ENCODE measurements around the gene SMAD6. TPM values are rescaled to one million over a fixed set of nuclear protein-coding genes. Genes with fewer than 3 reads are reported as not detected.

Gene SMAD6
- total and polyA plus RNA-seq, 9 of the 15 experiments (the other 6 are each of a cell fraction or from before 2014, with no cell fraction given): 0.10 to 15.5 (median 3.7) TPM

- TF ChIP-seq ZBTB26 (CRISPR knock-in tag; IDR thresholded peaks at IDR 0.05) (no peak), UBTF (IDR thresholded peaks at IDR 0.05; ENCODE audit: borderline replicate concordance in 1 of 2, low read depth in 2 of 2, low read length in 2 of 2) (no peak), ZNF584 (CRISPR knock-in tag; IDR thresholded peaks at IDR 0.05; ENCODE audit: low read depth) (no peak), SMARCA4 (IDR thresholded peaks at IDR 0.05) (no peak), TEAD1 (CRISPR knock-in tag; IDR thresholded peaks at IDR 0.05) (no peak)
Measured at GRCh38 chr15:66768987-66769386, 67.0 kb downstream of the SMAD6 start (continued).

All from K562 (cell line).